B cell (primary cell): ENCODE data around the gene HEXD. TPM values are rescaled to one million over a fixed set of nuclear protein-coding genes. Genes with fewer than 3 reads are reported as not detected.

Experiments used
- ATAC-seq: fragments of 200-7000 bp; cut with Tn5 transposase; one replicate; pipeline ENCODE4 v1.10.0; 2021; ENCODE audit warnings: low read depth, mild to moderate bottlenecking, moderate number of reproducible peaks, moderate library complexity
- CTCF ChIA-PET: fragments of 350-600 bp; sonication (Branson Sonifier 250); formaldehyde crosslinking; loops from one replicate; lab custom pipeline; 2021; ENCODE audit warnings: antibody characterized with exemption, inconsistent platforms; lab: Charles Lee
- POLR2A ChIA-PET: fragments of 350-600 bp; sonication (Branson Sonifier 250); formaldehyde crosslinking; loops from one replicate; lab custom pipeline; 2021; ENCODE audit warnings: antibody characterized with exemption; lab: Charles Lee
- DNase-seq: peaks from one replicate; pipeline ENCODE4 v3.0.0; 2013
- H2AFZ ChIP-seq: 2 replicates; pipeline ENCODE4 v1.6.1; 2012; ENCODE audit warnings: mild to moderate bottlenecking, low read depth, low read length; ENCODE audit not compliant: insufficient read depth, poor library complexity, severe bottlenecking
- H3K27ac ChIP-seq, 2 donors: 1 replicate in 1 of 2; 2 replicates in 1 of 2; pipeline ENCODE4 v1.5.1; 2012 to 2013; ENCODE audit warnings: low read length in 2 of 2, mild to moderate bottlenecking in 2 of 2, moderate library complexity in 1 of 2
- H3K27me3 ChIP-seq, 4 experiments: fragments of 200-600 bp in 1 of 4; sonication (generic) in 1 of 4; replicated peaks in 1 of 4; 1 replicate in 2 of 4; 2 replicates in 2 of 4; pipeline versions ENCODE4 v1.6.1 to v1.7.0; 2013 to 2016; ENCODE audit warnings: low read length in 3 of 4, mild to moderate bottlenecking in 2 of 4, mixed read lengths in 1 of 4, moderate library complexity in 1 of 4; ENCODE audit not compliant: insufficient read depth in 4 of 4, control insufficient read depth in 3 of 4; ENCODE audit errors: control extremely low read depth in 1 of 4
- H3K36me3 ChIP-seq, 2 experiments: replicated peaks in 1 of 2; 1 replicate in 1 of 2; 2 replicates in 1 of 2; pipeline versions ENCODE4 v1.6.1 to v1.7.1; 2013; ENCODE audit warnings: low read length in 1 of 2; ENCODE audit not compliant: insufficient read depth in 2 of 2, control insufficient read depth in 1 of 2; ENCODE audit errors: control extremely low read depth in 1 of 2, extremely low read depth in 1 of 2
- H3K4me1 ChIP-seq, 2 donors: fragments of 200-600 bp in 1 of 2; sonication (generic) in 1 of 2; 1 replicate in 1 of 2; 2 replicates in 1 of 2; pipeline versions ENCODE4 v1.5.1 to v1.6.1; 2013 to 2017; ENCODE audit warnings: low read length in 2 of 2; ENCODE audit not compliant: control insufficient read depth in 2 of 2, insufficient read depth in 2 of 2
- H3K4me2 ChIP-seq: replicated peaks from 2 replicates; pipeline ENCODE3; 2012; ENCODE audit warnings: mild to moderate bottlenecking, low read depth, low read length; ENCODE audit not compliant: poor library complexity, severe bottlenecking
- H3K4me3 ChIP-seq, 5 experiments: fragments of 200-600 bp in 1 of 5; sonication (generic) in 1 of 5; 1 replicate in 3 of 5; 2 replicates in 2 of 5; pipeline versions ENCODE4 v1.5.1 to v1.7.0; 2011 to 2016; ENCODE audit warnings: low read length in 4 of 5, mild to moderate bottlenecking in 4 of 5, low read depth in 2 of 5, control low read depth in 1 of 5, moderate library complexity in 1 of 5; ENCODE audit not compliant: insufficient read depth in 1 of 5; ENCODE audit errors: control extremely low read depth in 1 of 5, extremely low read depth in 1 of 5
- H3K79me2 ChIP-seq: fragments of 200-600 bp; sonication (generic); one replicate; pipeline ENCODE4 v1.6.0; 2016; ENCODE audit warnings: low read length; ENCODE audit not compliant: control insufficient read depth, insufficient read depth
- H3K9ac ChIP-seq: fragments of 200-600 bp; sonication (generic); 2 replicates; pipeline ENCODE4 v1.6.1; 2017; ENCODE audit warnings: mild to moderate bottlenecking, low read length, moderate library complexity
- H3K9me3 ChIP-seq, 3 donors: one replicate each; pipeline versions ENCODE4 v1.6.1 to v1.7.1; 2013; ENCODE audit warnings: low read length in 2 of 3; ENCODE audit not compliant: control insufficient read depth in 2 of 3, insufficient read depth in 1 of 3; ENCODE audit errors: control extremely low read depth in 1 of 3
- H4K20me1 ChIP-seq: 2 replicates; pipeline ENCODE4 v1.6.0; 2012; ENCODE audit warnings: mild to moderate bottlenecking, low read length; ENCODE audit not compliant: insufficient read depth, control insufficient read depth, poor library complexity, severe bottlenecking
- H3K27ac Mint-ChIP-seq: one replicate; pipeline ENCODE4 v1.8.0; 2021; ENCODE audit warnings: mixed read lengths
- H3K27me3 Mint-ChIP-seq: one replicate; pipeline ENCODE4 v1.8.0; 2021; ENCODE audit warnings: mixed read lengths
- H3K4me1 Mint-ChIP-seq: one replicate; pipeline ENCODE4 v1.8.0; 2021; ENCODE audit warnings: mixed read lengths
- H3K4me3 Mint-ChIP-seq: one replicate; pipeline ENCODE4 v1.8.0; 2021; ENCODE audit warnings: mixed read lengths
- H3K9me3 Mint-ChIP-seq: one replicate; pipeline ENCODE4 v1.8.0; 2022; ENCODE audit warnings: mixed read lengths; ENCODE audit not compliant: insufficient read depth
- EZH2 ChIP-seq: IDR thresholded peaks from 2 replicates; pipeline ENCODE4 v1.6.1; 2012; ENCODE audit warnings: borderline replicate concordance, low read depth, mild to moderate bottlenecking, moderate library complexity, low read length; ENCODE audit not compliant: insufficient read depth, poor library complexity, severe bottlenecking
- WGBS: methylation state at CpG from one replicate; pipeline ENCODE4 v1.1.5; 2013; ENCODE audit warnings: missing lambda C conversion rate; ENCODE audit not compliant: insufficient coverage; 5-methylcytosine and 5-hydroxymethylcytosine counted together
- intact Hi-C: fragments of 100-400 bp; cut with micrococcal nuclease; formaldehyde crosslinking; loops from one replicate; pipeline ENCODE4 v1.10.0; 2022
- polyA plus RNA-seq: library from polyadenylated mRNA; depleted of rRNA; stranded (reverse); fragments of >200 nt; gene quantifications from 2 replicates; pipeline ENCODE4 v1.2.3, GENCODE V29; 2012
- total RNA-seq, 2 donors: library from RNA; stranded (reverse); fragments of 120-200 nt in 1 of 2; gene quantifications; 1 replicate in 1 of 2; 2 replicates in 1 of 2; pipeline versions ENCODE4 v1.2.3 to v1.2.4, GENCODE V29; 2013 to 2022
- TF ChIP-seq, protein P1 (sequence below): fragments of 200-600 bp; IDR thresholded peaks from one replicate; pipeline ENCODE4 v1.8.0; 2022; ENCODE audit warnings: antibody characterized with exemption, mild to moderate bottlenecking

The HEXD gene
- total and polyA plus RNA-seq, 2 donors (not counting 1 experiment from before 2014, with no cell fraction given): 128 to 317 TPM

DNA sequence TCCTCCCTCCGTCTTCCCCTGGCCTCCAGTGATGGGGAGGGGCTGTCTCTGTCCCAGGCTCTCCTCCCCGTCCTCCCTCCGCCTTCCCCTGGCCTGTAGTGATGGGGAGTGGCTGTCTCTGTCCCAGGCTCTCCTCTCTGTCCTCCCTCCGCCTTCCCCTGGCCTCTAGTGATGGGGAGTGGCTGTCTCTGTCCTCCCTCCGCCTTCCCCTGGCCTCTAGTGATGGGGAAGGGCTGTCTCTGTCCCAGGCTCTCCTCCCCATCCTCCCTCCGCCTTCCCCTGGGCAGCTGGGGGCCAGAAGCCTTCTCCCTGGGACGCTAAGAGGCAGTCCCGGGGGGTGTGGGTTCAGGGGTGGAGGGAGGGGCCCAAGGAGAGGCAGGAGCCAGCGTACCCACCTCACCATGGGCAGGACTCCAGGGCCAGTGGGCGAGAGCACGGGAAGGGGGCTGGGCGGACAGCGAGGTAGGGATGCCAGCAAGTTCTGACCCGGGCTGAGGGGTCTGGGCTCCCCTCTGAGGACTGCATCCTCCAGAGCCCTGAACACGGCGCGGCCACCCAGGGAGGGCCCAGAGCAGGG, 31.8 kb upstream of the HEXD start:
- Histone ChIP-seq H3K27me3 (peaks cover 0 to 36% (median 4%) of the 10 kb centered on the region in 4 experiments), H3K36me3 (no peaks in the 10 kb centered on the region), H3K9me3 (no peaks in the 10 kb centered on the region), H3K79me2 (no peaks in the 10 kb centered on the region), H3K4me2 (no peak overlapping the region), H3K27ac (no peak overlapping the region), H3K4me1 (no peaks in the 10 kb centered on the region), H4K20me1 (no peaks in the 10 kb centered on the region), H3K9ac (no peak overlapping the region), H3K4me3 (no peak overlapping the region), H2AFZ (no peak overlapping the region)
- DNase-seq (no peak), ATAC-seq (no peak)
- no peaks in the 10 kb centered on the region for H3K9me3 Mint-ChIP-seq
- ChIA-PET POLR2A (no interaction called here), CTCF (no interaction called here)
- intact Hi-C loops: no loop called here
- 75% methylated on average over 11 of the region's 17 CpGs for WGBS
- no peak overlapping the region for H3K27ac Mint-ChIP-seq
- no peak overlapping the region for H3K4me3 Mint-ChIP-seq
- peaks cover 2% of the 10 kb centered on the region for H3K4me1 Mint-ChIP-seq
- TF ChIP-seq, protein P1, sequence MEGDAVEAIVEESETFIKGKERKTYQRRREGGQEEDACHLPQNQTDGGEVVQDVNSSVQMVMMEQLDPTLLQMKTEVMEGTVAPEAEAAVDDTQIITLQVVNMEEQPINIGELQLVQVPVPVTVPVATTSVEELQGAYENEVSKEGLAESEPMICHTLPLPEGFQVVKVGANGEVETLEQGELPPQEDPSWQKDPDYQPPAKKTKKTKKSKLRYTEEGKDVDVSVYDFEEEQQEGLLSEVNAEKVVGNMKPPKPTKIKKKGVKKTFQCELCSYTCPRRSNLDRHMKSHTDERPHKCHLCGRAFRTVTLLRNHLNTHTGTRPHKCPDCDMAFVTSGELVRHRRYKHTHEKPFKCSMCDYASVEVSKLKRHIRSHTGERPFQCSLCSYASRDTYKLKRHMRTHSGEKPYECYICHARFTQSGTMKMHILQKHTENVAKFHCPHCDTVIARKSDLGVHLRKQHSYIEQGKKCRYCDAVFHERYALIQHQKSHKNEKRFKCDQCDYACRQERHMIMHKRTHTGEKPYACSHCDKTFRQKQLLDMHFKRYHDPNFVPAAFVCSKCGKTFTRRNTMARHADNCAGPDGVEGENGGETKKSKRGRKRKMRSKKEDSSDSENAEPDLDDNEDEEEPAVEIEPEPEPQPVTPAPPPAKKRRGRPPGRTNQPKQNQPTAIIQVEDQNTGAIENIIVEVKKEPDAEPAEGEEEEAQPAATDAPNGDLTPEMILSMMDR: no peak
- TF ChIP-seq EZH2: no peak
- H3K27me3 Mint-ChIP-seq: peaks cover 4% of the 10 kb centered on the region

DNA sequence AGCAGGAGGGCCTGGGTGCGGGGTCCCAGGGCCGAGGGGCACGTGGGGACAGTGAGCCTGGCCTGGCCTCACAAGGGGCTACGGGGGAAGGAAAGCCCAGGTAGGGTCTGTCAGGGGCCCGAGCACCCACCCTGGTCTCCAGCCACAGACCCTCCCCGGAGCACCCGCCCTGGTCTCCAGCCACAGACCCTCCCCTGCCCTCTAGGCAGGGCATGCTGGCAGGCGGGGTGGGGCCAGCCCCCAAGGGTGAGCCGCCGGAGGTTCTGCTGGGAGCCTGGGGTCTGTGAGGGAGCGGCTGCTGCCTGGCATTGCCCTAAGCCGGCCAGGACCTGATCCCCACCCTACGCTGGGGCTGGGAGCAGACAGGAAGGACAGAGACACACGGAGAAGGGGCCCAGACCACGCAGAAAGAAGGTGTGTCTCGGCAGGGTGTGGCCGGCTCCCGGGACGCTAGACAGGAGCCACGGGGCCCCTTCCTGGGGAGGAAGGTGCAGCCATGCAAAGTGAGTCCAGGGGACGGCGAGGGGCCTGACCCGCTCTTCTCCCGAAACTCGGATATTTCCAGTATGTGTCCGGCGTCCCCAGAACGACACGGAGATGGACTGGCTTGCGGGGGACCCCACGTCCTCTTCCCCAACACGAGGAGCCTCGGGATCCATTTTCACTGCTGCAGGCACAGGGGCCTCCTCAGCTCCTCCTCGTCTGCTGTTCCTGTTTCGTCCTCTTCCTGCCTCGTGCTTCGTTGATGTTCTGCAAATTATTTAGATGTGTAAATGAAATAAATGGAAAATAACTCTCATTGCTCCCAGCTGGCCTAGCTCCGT, 31.1 kb upstream of the HEXD start:
- Histone ChIP-seq H3K4me2 (no peak overlapping the region), H3K4me1 (no peaks in the 10 kb centered on the region), H4K20me1 (no peaks in the 10 kb centered on the region), H2AFZ (no peak overlapping the region), H3K4me3 (no peak overlapping the region), H3K27ac (no peak overlapping the region), H3K36me3 (peaks cover 0 to 1% of the 10 kb centered on the region in 2 experiments), H3K9me3 (no peaks in the 10 kb centered on the region), H3K27me3 (peaks cover 0 to 36% (median 4%) of the 10 kb centered on the region in 4 experiments), H3K9ac (no peak overlapping the region), H3K79me2 (no peaks in the 10 kb centered on the region)
- Mint-ChIP-seq H3K4me3 (no peak overlapping the region), H3K27me3 (no peaks in the 10 kb centered on the region), H3K9me3 (no peaks in the 10 kb centered on the region), H3K27ac (no peak overlapping the region), H3K4me1 (peaks cover 2% of the 10 kb centered on the region)
- ChIA-PET POLR2A (no interaction called here), CTCF (no interaction called here)
- ATAC-seq: no peak
- WGBS: 42% methylated on average over 27 of the region's 38 CpGs
- intact Hi-C loops: no loop called here
- DNase-seq: no peak
- no peak for TF ChIP-seq EZH2
- TF ChIP-seq, protein P1: no peak
